HS-5 (cell line): ENCODE data around the gene HOXD4.

Source experiments
- DNase-seq: peaks from one replicate; pipeline ENCODE4 v3.0.0-alpha.2; 2012; ENCODE audit warnings: low read depth

Gene HOXD4

DNA sequence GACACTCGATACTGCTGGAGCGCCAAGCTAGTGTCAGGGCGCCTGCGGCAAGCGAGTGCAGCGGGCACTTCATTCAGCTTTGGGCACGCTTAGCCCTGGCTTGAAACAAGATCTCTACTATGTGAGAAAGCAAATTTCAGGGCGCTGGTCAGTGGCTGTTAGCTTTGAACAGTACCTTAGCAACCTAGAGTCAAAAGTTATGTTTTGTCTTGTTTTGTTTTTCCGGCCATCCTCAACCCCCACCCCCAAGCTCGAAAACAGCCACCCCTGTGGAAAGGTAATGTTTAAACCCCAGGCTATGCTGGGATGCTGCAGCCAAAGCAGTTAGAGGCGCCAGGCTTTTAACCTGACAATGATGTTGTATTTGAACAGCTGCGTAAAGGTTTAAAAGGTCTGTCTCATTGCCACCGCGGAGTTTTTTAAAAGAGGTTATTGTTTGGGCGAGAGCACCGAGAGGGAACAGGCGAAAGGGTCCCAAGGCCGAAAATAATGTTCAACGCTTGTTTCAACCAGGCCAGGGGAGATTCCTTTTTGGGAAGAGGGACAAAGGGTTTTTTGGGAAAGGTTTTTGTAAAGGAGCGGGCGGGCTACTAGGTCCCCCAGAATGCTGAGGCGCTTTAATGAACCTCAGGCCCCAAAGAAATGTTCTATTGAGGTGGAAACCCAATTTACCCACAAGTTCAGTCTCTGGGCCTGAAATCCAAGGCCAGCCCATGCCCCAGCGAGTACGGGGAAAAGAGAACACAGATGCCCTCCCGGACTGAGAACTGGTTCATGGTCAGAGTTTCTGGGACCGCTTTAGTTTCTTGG is 37.0 kb upstream of the HOXD4 start:
- DNase-seq: no peak

DNA sequence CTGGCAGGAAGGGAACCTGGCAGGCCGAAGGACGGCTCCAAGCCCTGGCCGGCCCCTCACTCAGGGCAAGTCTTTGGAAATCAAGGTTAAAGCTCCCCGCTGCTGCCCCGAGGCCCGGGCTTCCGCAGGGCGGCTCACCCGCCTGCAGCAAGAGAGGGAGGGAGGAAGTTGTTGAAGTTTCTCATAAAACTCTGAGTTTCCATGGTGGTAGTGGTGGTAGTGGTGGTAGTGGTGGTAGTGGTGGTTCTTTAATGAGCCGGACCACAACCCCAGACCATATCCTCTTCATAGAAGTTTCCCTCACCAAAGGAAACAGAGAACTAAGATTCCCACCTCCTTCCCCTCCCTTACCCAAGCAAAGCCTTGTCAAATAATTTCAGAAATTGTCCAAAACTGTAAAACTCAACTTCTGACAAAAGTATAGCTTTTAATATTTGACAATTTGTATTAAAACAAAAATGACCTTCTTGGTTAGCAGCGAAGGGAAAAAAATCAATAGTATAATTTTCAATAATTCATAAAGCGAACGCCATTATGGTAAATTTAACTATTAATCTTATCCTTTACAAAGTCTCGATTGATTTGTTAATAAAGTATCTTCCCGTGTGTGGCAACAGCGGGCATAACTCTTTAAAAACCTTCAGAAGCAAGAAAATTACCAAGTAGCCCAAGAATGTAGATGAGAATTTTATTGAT is 36.3 kb upstream of the HOXD4 start:
- DNase-seq: no peak

DNA sequence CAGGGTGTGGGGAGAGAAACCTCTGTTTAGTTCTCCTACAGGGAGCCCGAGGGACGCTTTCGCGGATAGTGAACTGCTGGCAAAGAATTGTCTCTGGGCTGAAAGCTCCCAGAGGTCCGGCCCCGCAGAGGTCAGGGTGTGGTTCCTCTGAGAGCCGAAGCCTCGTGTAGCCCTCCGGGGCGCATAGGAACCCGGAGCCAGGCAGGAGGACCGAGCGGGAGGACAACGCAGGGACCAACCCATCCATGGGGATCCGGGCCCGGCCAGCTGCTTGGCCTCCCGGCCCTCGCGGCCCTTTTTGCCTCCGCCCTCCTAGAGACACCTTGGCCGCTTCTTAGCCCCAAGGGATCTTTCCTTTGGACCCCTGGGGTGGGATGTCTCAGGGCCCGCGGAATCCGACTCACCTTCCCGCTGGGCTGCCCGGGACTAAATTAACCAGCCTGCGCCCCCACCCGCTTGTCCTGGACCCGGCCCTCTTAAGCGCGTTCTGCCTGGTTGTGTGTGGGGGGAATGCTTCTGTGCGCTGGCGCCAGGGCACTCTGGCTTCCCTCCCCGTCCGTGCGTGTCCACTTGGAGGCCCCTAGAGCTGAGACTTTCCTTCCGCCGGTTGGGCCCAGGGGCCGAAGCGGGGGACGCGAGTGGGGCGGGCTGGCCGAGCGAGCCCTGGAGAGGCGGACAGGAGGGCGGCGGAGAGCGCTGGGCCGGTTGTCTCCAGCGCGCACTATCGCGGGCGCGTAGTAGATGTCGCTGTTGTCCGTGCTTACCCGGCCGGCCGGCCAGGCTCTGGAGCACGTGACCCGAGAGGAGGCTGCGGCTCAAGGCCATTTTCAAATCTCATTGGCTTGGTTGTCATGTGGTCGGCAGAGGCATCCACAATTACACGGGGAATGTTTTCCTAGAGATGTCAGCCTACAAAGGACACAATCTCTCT is 35.2 kb upstream of the HOXD4 start, which contains the start of gene HOXD10:
Gene HOXD10 (plus strand): TSS at position 896 of the 931 bp plus-strand sequence. CDS start 56 bp downstream, outside the sequence.
- DNase-seq: no peak

- no peak for DNase-seq
Observed at GRCh38 chr2:176117162-176117822, 34.1 kb upstream of the HOXD4 start.

DNA sequence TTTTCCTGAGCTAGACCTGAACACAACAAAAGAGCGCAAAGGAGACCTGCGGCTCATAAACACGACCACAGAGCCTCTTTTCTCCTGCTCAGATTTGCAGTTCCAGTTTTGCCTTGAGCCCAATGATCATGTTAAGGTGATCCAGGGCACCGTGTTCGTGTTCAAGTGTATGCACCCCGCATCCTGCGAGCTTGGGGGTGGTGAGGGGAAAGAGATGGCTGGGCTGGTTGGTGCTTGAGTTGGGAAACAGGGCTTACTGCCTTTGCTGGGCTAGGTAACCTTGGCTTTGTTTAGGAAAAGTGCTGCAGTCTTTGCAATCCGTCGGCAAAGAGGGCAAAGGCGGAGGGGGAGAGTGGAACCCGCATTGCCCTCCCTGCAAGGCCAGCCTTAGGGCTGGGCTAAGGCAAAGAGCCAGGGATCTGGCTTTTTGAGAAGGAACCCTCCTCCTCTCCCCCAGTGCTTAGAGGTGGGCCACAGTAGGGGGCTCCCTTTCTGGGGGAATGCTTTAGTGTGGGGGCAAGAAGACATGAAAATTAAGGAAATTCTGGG is 33.5 kb upstream of the HOXD4 start:
- DNase-seq: no peak

DNA sequence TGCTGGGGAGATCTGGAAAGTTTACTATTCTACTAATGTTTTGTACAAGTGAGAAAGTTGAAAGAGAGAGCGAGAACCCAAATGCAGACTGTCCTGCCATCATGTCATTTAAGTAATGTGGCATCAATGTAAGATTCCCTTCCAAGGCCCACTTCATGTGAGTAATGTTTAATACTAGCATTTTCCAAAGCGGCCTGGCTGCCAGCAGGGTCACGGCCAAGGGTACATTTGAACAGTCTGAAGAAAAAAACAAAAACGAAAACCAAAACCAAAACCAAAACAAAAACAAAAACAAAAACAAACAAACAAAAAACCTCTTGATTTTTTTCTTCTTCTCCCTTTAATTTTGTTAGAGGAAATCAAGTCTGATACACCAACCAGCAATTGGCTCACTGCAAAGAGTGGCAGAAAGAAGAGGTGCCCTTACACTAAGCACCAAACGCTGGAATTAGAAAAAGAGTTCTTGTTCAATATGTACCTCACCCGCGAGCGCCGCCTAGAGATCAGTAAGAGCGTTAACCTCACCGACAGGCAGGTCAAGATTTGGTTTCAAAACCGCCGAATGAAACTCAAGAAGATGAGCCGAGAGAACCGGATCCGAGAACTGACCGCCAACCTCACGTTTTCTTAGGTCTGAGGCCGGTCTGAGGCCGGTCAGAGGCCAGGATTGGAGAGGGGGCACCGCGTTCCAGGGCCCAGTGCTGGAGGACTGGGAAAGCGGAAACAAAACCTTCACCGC is 32.6 kb upstream of the HOXD4 start:
- no peak for DNase-seq

- no peak for DNase-seq
Observed at GRCh38 chr2:176120364-176121189, 30.8 kb upstream of the HOXD4 start.

GRCh38 chr2:176121190-176122051 is 29.9 kb upstream of the HOXD4 start:
- no peak for DNase-seq

DNA sequence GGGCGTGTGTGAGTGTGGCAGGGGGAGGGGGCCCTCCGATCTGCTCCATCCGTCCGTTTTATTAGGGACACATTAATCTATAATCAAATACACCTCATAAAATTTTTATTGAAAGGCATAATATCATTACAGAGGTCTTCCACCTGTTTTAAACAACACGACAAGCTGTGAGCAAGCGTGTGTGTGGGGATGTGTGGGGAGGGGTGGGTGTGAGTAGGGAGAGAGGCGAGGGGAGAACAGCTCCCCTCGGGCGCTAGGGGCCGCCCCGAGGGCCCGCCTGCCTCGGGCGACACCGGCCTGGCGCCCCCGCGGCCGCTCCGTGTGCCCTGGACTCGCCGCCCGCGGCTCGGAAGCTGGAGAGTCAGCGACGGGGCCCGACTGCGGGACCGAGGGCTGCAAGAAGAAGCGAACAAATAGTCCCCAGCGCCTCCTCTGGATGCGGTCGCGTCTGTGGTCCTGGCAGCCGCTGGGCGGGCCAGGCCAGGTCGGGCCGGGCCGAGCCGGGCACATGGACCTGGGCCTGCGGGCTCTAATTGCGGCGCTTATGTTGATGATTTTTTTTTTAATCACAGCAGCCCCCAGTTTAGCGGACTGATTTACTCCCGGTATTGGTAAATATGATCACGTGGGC is 29.2 kb upstream of the HOXD4 start:
- DNase-seq: no peak

DNA sequence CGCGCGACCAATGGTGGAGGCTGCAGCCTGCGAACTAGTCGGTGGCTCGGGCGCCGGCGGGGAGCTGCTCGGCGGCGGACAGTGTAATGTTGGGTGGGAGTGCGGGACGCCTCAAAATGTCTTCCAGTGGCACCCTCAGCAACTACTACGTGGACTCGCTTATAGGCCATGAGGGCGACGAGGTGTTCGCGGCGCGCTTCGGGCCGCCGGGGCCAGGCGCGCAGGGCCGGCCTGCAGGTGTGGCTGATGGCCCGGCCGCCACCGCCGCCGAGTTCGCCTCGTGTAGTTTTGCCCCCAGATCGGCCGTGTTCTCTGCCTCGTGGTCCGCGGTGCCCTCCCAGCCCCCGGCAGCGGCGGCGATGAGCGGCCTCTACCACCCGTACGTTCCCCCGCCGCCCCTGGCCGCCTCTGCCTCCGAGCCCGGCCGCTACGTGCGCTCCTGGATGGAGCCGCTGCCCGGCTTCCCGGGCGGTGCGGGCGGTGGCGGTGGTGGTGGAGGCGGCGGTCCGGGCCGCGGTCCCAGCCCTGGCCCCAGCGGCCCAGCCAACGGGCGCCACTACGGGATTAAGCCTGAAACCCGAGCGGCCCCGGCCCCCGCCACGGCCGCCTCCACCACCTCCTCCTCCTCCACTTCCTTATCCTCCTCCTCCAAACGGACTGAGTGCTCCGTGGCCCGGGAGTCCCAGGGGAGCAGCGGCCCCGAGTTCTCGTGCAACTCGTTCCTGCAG is 28.5 kb upstream of the HOXD4 start, which contains the start of gene HOXD9:
Gene HOXD9 (plus strand): TSS at position 37 of the 728 bp plus-strand sequence. CDS start 50 bp downstream, at position 87.
- DNase-seq: no peak

- DNase-seq: no peak
Observed at GRCh38 chr2:176123411-176124109, 27.8 kb upstream of the HOXD4 start.

DNA sequence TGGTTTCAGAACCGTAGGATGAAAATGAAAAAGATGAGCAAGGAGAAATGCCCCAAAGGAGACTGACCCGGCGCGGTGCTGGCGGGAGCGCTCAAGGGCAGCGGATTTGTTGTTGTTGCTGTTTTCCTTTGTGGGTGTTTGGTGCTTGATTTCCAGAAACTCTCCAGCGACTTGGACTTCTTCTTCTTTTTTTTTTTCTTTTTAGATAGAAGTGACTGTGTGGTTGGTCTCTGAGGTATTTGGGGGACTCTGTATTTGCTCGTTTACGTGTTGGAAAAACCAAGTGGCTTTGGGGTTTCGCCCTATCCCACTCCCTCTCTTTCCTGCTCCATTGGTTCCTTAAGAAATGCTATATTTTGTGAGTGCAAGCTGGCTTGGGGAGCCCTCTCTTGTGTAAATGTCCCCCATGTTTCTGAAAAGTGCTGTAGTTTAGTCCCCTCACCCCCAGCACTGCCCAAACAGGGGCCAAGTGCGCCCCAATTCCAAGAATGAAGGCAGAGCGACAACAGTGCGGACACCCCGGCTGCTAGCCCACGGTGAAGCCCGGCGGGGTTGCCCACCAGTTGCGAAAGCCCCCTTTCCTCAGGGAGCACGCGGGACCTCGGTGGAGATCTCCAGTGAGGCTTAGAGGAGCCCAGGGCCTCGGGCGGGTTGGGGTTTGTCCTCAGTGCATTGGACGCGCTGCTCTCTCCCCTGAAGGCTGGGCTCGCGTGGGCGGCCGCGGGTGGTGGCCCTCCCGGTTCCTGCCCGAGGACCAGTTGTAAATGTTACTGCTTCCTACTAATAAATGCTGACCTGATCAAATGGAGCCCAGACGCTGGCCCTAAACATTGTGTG is 27.0 kb upstream of the HOXD4 start:
- no peak for DNase-seq

- DNase-seq: no peak
Observed at GRCh38 chr2:176124947-176125771, 26.2 kb upstream of the HOXD4 start.

DNA sequence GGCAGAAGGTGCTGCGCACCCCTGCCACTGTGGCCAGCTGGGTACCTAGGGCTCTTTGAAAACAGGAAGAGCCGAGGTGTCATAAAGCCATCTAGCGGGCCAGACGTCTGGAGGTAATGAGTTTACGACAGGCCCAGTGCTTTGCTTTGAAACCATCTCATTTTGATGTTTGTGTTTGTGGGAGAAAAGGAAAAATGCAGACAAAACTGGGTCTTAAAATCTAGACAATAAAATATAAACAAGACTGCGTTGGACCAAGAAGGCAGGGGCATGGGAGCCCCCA is 25.6 kb upstream of the HOXD4 start:
- no peak for DNase-seq
